ENCODE measurements around the gene COL7A1.

COL7A1 gene

DNA sequence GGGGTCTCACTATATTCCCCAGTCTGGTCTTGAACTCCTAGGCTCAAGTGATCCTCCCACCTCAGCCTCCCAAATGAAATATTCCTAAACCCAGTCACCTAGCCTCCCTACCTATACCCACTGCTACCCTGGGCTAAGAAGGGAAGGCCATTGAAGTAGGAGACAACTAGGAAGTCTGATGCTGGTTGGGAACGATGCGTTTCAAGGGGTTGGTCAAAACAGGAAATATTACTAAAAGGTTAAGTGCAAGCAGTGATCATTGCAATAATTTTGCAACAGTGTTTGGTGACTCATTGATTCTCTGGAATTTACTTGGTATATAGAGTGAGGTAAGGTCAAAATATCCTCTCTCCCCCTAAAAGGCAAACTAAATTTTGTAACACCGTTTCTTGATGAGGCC is 18.9 kb upstream of the COL7A1 start:
- no peak overlapping the region for H3K4me2 ChIP-seq (ENCODE audit: insufficient read depth, low read length)
- H3K27ac ChIP-seq (ENCODE audit: low read length): no peak overlapping the region
- DNase-seq: no peak

DNA sequence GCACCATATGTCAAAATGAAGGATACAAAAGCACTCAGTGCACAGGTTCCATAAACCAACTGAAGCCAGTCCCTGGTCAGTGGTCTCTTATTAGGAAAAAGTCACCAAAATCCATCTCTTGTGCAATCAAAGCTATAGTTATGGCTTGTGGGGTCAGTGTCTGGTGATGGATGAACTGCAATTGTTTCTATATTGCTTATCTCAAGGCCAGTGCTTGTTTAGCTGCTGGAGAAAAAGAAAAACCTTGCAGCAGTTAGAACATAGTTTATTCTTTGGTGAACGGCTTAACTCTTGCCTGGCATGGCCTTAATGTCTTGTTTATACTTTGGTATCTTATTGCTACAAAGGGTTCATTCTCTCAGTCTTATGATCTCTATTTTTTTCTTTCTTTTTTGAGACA is 17.2 kb upstream of the COL7A1 start:
- no peak overlapping the region for H2AFZ ChIP-seq (ENCODE audit: low read depth, low read length)
- no peak overlapping the region for H3K4me2 ChIP-seq (ENCODE audit: insufficient read depth, low read length)
- peaks cover 29% of the 10 kb centered on the region for H3K4me1 ChIP-seq (ENCODE audit: insufficient read depth, low read length)
- no peaks in the 10 kb centered on the region for H3K27me3 ChIP-seq (ENCODE audit: insufficient read depth, low read length, poor library complexity)
- no peaks in the 10 kb centered on the region for H4K20me1 ChIP-seq (ENCODE audit: insufficient read depth, low read length)
- no peak for TF ChIP-seq EZH2 (IDR thresholded peaks at IDR 0.05; ENCODE audit: borderline replicate concordance, low read depth, low read length, severe bottlenecking)
- TF ChIP-seq, protein P1, sequence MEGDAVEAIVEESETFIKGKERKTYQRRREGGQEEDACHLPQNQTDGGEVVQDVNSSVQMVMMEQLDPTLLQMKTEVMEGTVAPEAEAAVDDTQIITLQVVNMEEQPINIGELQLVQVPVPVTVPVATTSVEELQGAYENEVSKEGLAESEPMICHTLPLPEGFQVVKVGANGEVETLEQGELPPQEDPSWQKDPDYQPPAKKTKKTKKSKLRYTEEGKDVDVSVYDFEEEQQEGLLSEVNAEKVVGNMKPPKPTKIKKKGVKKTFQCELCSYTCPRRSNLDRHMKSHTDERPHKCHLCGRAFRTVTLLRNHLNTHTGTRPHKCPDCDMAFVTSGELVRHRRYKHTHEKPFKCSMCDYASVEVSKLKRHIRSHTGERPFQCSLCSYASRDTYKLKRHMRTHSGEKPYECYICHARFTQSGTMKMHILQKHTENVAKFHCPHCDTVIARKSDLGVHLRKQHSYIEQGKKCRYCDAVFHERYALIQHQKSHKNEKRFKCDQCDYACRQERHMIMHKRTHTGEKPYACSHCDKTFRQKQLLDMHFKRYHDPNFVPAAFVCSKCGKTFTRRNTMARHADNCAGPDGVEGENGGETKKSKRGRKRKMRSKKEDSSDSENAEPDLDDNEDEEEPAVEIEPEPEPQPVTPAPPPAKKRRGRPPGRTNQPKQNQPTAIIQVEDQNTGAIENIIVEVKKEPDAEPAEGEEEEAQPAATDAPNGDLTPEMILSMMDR (IDR thresholded peaks at IDR 0.05; ENCODE audit: borderline replicate concordance, extremely low read depth, low read length, poor library complexity, severe bottlenecking): no peak
- H3K36me3 ChIP-seq (ENCODE audit: insufficient read depth, low read length): peaks cover 21% of the 10 kb centered on the region
- H3K4me3 ChIP-seq (ENCODE audit: low read depth in 1 of 2, low read length in 2 of 2): no peak overlapping the region
- no peak for ATAC-seq (ENCODE audit: insufficient read depth, low read depth)
- no peak overlapping the region for H3K9ac ChIP-seq (ENCODE audit: low read depth, low read length)
- peaks cover 40% of the 10 kb centered on the region for H3K79me2 ChIP-seq (ENCODE audit: insufficient read depth, low read length)
- DNase-seq: no peak
- peaks cover 4% of the 10 kb centered on the region for H3K9me3 ChIP-seq (ENCODE audit: insufficient read depth, low read length, severe bottlenecking)
- H3K27ac ChIP-seq (ENCODE audit: low read length): no peak overlapping the region

More for the DNA sequence above, 18.9 kb upstream of the COL7A1 start:
- no peaks in the 10 kb centered on the region for H4K20me1 ChIP-seq (ENCODE audit: insufficient read depth, low read length)
- H3K9me3 ChIP-seq (ENCODE audit: insufficient read depth, low read length, severe bottlenecking): peaks cover 16% of the 10 kb centered on the region
- H2AFZ ChIP-seq (ENCODE audit: low read depth, low read length): no peak overlapping the region
- no peak for TF ChIP-seq EZH2 (IDR thresholded peaks at IDR 0.05; ENCODE audit: borderline replicate concordance, low read depth, low read length, severe bottlenecking)
- TF ChIP-seq, protein P1 (IDR thresholded peaks at IDR 0.05; ENCODE audit: borderline replicate concordance, extremely low read depth, low read length, poor library complexity, severe bottlenecking): no peak
- no peak overlapping the region for H3K9ac ChIP-seq (ENCODE audit: low read depth, low read length)
- H3K27me3 ChIP-seq (ENCODE audit: insufficient read depth, low read length, poor library complexity): no peaks in the 10 kb centered on the region
- peaks cover 25% of the 10 kb centered on the region for H3K79me2 ChIP-seq (ENCODE audit: insufficient read depth, low read length)
- H3K36me3 ChIP-seq (ENCODE audit: insufficient read depth, low read length): peaks cover 17% of the 10 kb centered on the region
- peaks cover 15% of the 10 kb centered on the region for H3K4me1 ChIP-seq (ENCODE audit: insufficient read depth, low read length)
- no peak overlapping the region for H3K4me3 ChIP-seq (ENCODE audit: low read depth in 1 of 2, low read length in 2 of 2)
- no peak for ATAC-seq (ENCODE audit: insufficient read depth, low read depth)

DNA sequence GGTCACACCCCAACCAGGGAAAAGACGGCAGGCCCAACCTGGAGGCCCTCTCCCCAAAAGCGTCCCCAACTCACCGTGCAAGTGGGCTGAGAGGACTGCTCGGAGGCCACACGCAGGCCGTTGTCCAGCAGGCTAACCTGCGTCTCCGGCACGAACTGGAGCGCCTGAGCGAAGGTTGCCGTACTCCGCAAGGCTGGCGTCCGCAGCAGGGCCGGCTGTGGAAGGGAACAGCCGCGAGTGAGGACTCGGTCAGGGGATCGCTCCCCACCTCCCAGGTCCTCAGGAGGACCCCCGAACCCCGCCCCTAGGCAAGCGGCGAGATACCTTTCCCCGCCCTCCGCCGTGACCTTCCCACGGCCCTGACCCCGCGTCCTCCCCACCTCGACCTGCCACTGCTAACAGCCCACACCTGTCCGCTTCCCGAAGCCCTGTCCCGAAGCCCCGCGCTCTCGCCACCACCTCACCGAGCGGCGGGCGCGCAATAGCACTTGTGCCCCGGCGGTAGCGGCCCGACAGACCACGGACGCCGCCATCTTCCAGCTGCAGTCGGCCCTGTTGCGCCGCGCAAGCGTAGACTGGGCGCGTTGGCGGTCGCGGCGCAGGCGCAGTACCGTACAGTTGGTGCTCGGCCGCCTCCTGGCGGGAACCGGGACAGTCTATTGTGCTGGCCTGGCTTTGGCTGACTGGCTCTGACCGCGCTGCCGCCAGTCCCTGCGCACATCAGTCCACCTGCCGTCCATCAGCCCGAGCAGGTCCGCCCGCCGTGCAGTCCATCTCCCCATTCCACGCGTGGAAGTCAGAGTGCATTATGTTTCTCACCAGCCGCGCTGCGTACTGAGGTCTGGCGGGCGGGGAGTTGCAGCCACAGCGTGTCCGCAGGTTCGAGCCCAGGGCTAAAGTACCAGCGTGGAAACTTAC is 14.2 kb upstream of the COL7A1 start, which contains the start of gene UQCRC1:
TSS of gene UQCRC1 (minus strand) at position 559 of the 918 bp plus-strand sequence. CDS start at position 533, 26 bp downstream.
- Histone ChIP-seq H3K27ac (ENCODE audit: low read length) (peak within 1 kb of the TSS; percentile 94), H3K4me3 (ENCODE audit: low read depth in 1 of 2, low read length in 2 of 2) (peak within 1 kb of the TSS; percentile 78 to 97), H2AFZ (ENCODE audit: low read depth, low read length) (peak within 1 kb of the TSS; percentile 99), H3K79me2 (ENCODE audit: insufficient read depth, low read length) (peaks cover 37% of the 10 kb centered on the region), H3K4me2 (ENCODE audit: insufficient read depth, low read length) (peak within 1 kb of the TSS; percentile 98), H3K4me1 (ENCODE audit: insufficient read depth, low read length) (peaks cover 29% of the 10 kb centered on the region), H4K20me1 (ENCODE audit: insufficient read depth, low read length) (peaks cover 2% of the 10 kb centered on the region; the same call in 1 of the 2 replicates), H3K9me3 (ENCODE audit: insufficient read depth, low read length, severe bottlenecking) (no peaks in the 10 kb centered on the region), H3K36me3 (ENCODE audit: insufficient read depth, low read length) (peaks cover 35% of the 10 kb centered on the region), H3K9ac (ENCODE audit: low read depth, low read length) (peak within 1 kb of the TSS; percentile 88), H3K27me3 (ENCODE audit: insufficient read depth, low read length, poor library complexity) (no peaks in the 10 kb centered on the region)
- DNase-seq (peak; percentile 92), ATAC-seq (ENCODE audit: insufficient read depth, low read depth) (peak; percentile 99)
- TF ChIP-seq EZH2 (IDR thresholded peaks at IDR 0.05; ENCODE audit: borderline replicate concordance, low read depth, low read length, severe bottlenecking): no peak
- TF ChIP-seq, protein P1 (IDR thresholded peaks at IDR 0.05; ENCODE audit: borderline replicate concordance, extremely low read depth, low read length, poor library complexity, severe bottlenecking): peak; percentile 79
